Mesendoderm (in vitro differentiated cells): ENCODE results near the gene MCF2L2.

Experiments
- DNase-seq: peaks from one replicate; pipeline ENCODE4 v3.0.0; 2013
- H2AK5ac ChIP-seq: 2 replicates; pipeline ENCODE4 v1.6.1; 2013; ENCODE audit warnings: low read length, inconsistent platforms
- H2BK120ac ChIP-seq: 2 replicates; pipeline ENCODE4 v1.6.1; 2013; ENCODE audit warnings: low read depth, mild to moderate bottlenecking, low read length, moderate library complexity, mixed read lengths
- H2BK15ac ChIP-seq: replicated peaks from 2 replicates; pipeline ENCODE4 v1.6.1; 2013; ENCODE audit warnings: low read depth, mild to moderate bottlenecking, moderate library complexity
- H2BK5ac ChIP-seq: 2 replicates; pipeline ENCODE4 v1.6.1; 2013; ENCODE audit warnings: low read length, inconsistent platforms
- H3K18ac ChIP-seq: 2 replicates; pipeline ENCODE4 v1.6.1; 2013; ENCODE audit warnings: mild to moderate bottlenecking, low read length, mixed read lengths
- H3K23ac ChIP-seq: one replicate; pipeline ENCODE4 v1.6.1; 2013; ENCODE audit warnings: low read length
- H3K27ac ChIP-seq: 2 replicates; pipeline ENCODE4 v1.5.1; 2013; ENCODE audit warnings: low read depth, mild to moderate bottlenecking, inconsistent platforms, low read length, moderate library complexity
- H3K27me3 ChIP-seq: 2 replicates; pipeline ENCODE4 v1.6.1; 2013; ENCODE audit warnings: low read length, control low read depth, mild to moderate bottlenecking, inconsistent platforms; ENCODE audit not compliant: insufficient read depth, poor library complexity
- H3K36me3 ChIP-seq: 2 replicates; pipeline ENCODE4 v1.6.1; 2013; ENCODE audit warnings: low read length, inconsistent platforms; ENCODE audit not compliant: control insufficient read depth, insufficient read depth
- H3K4ac ChIP-seq: one replicate; pipeline ENCODE4 v1.6.1; 2013; ENCODE audit warnings: low read depth, mild to moderate bottlenecking, low read length, moderate library complexity
- H3K4me1 ChIP-seq: 2 replicates; pipeline ENCODE4 v1.6.1; 2013; ENCODE audit warnings: low read depth, low read length, inconsistent platforms; ENCODE audit not compliant: control insufficient read depth
- H3K4me2 ChIP-seq: 2 replicates; pipeline ENCODE4 v1.6.1; 2013; ENCODE audit warnings: low read length
- H3K4me3 ChIP-seq: 2 replicates; pipeline ENCODE4 v1.5.1; 2013; ENCODE audit warnings: mild to moderate bottlenecking, low read length
- H3K56ac ChIP-seq: one replicate; pipeline ENCODE4 v1.6.1; 2013; ENCODE audit warnings: low read length
- H3K79me1 ChIP-seq: 2 replicates; pipeline ENCODE4 v1.6.1; 2013; ENCODE audit warnings: low read length, inconsistent platforms
- H3K79me2 ChIP-seq: 2 replicates; pipeline ENCODE4 v1.6.1; 2013; ENCODE audit warnings: mild to moderate bottlenecking, low read length; ENCODE audit not compliant: control insufficient read depth, insufficient read depth
- H3K9ac ChIP-seq: 2 replicates; pipeline ENCODE4 v1.6.1; 2013; ENCODE audit warnings: low read length, inconsistent platforms
- H4K5ac ChIP-seq: one replicate; pipeline ENCODE4 v1.6.1; 2013; ENCODE audit warnings: low read length
- H4K8ac ChIP-seq: one replicate; pipeline ENCODE4 v1.6.1; 2013; ENCODE audit warnings: low read depth, mild to moderate bottlenecking, control low read depth, low read length, moderate library complexity
- WGBS: extraction: QIAGEN DNeasy Blood & Tissue Kit; methylation state at CpG from one replicate; pipeline ENCODE4 v1.1.7; 2013; ENCODE audit warnings: low lambda C conversion rate, missing lambda C conversion rate; ENCODE audit not compliant: insufficient coverage; ENCODE audit errors: extremely low coverage; 5-methylcytosine and 5-hydroxymethylcytosine counted together

Gene MCF2L2

DNA sequence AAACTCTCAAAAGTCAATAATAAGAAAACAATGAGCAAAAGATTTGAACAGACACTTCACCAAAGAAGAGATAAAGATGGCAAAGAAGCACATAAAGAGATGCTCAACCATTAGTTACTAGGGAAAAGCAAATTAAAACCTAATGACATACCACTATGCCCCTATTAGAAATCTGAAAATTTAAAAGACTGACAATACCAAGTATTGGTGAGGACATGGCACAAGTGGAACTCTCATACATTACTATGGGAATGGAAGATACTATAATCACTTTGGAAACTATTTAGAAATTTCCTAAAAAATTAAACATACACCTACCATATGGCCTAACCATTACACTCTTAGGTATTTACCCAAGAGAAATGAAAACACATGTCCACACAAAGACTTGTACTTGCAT lies 230.7 kb downstream of the MCF2L2 start:
- H3K4ac ChIP-seq, result no peak overlapping the region
- DNase-seq, result no peak

DNA sequence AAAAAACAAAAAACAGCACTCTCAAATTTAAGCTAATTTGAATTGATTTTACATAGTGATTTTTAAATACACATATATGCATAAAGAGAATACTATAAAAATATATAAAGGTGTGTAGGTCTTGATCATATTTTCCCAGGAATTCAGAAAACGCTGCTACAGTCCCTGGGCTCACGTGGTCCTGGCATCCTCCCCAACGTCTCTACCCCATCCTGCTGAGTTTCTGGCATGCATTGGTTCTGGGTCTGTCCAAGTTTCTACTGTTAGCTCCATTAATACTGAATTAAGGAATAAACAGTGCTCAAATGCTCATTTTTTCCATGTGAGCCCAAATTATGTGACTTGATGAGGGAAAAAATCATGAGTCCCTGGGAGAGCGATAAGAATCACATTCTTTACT lies 233.2 kb downstream of the MCF2L2 start:
- Histone ChIP-seq H3K4me1 (peaks cover 2% of the 10 kb centered on the region), H3K27me3 (no peaks in the 10 kb centered on the region), H2BK120ac (no peak overlapping the region), H3K4ac (no peak overlapping the region), H3K56ac (no peak overlapping the region), H3K4me2 (no peak overlapping the region), H3K4me3 (no peak overlapping the region), H3K79me2 (no peaks in the 10 kb centered on the region), H2AK5ac (no peak overlapping the region), H3K9ac (no peak overlapping the region), H4K5ac (no peak overlapping the region), H4K8ac (no peak overlapping the region), H3K27ac (no peak overlapping the region), H3K18ac (no peak overlapping the region), H2BK15ac (no peak overlapping the region), H3K79me1 (no peaks in the 10 kb centered on the region), H3K36me3 (no peaks in the 10 kb centered on the region), H2BK5ac (no peak overlapping the region), H3K23ac (no peak overlapping the region)
- WGBS, result no CpG with 5 or more reads among the region's 4 CpGs
- no peak for DNase-seq

More for the DNA sequence above, 230.7 kb downstream of the MCF2L2 start:
- peaks cover 2% of the 10 kb centered on the region for H3K4me1 ChIP-seq
- no peak overlapping the region for H3K4me3 ChIP-seq
- H2BK15ac ChIP-seq, result no peak overlapping the region
- no peak overlapping the region for H3K56ac ChIP-seq
- H3K23ac ChIP-seq, result no peak overlapping the region
- no peak overlapping the region for H4K5ac ChIP-seq
- no peak overlapping the region for H2BK5ac ChIP-seq
- no peaks in the 10 kb centered on the region for H3K79me2 ChIP-seq
- no peak overlapping the region for H4K8ac ChIP-seq
- no peaks in the 10 kb centered on the region for H3K36me3 ChIP-seq
- H3K9ac ChIP-seq, result no peak overlapping the region
- H2AK5ac ChIP-seq, result no peak overlapping the region
- no peak overlapping the region for H3K4me2 ChIP-seq
- H3K27me3 ChIP-seq, result no peaks in the 10 kb centered on the region
- H3K27ac ChIP-seq, result no peak overlapping the region
- no peaks in the 10 kb centered on the region for H3K79me1 ChIP-seq
- H2BK120ac ChIP-seq, result no peak overlapping the region
- no peak overlapping the region for H3K18ac ChIP-seq

- no peak overlapping the region for H3K56ac ChIP-seq
- no peak for DNase-seq
Measured at GRCh38 chr3:183193762-183194689, 234.4 kb downstream of the MCF2L2 start.

DNA sequence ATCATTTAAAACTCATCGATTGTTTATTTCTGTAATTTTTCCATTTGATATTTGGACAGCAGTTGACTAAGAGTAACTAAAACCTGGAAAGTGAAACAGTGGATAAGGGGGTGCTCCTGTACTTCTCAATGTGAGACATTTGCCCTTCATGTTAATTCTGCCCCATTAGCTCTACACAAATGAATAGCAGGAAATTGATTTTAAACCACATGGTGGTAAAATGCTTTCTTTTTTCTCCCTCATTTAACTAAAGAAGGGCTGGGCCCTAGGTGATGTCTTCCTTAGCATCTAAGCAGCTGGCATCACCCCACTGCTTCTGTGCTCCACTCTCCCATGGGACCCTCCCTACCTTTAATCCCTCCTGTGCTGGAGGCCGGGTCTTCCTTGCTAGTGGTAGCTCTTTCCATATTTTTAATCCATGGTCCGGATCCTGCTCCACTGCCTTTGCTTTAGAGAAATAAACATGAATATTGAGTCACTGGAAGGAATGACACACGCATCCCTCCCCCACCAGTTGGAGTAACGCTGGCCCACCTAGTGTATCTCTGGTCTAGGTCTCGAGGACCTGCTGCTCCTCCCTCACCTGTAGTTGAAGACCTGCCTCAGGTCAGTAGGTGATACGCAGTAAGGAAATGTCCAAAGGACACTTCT lies 235.6 kb downstream of the MCF2L2 start:
- H3K4me1 ChIP-seq, result peaks cover 2% of the 10 kb centered on the region
- no peak overlapping the region for H2AK5ac ChIP-seq
- H2BK5ac ChIP-seq, result no peak overlapping the region
- H3K4me3 ChIP-seq, result no peak overlapping the region
- H3K27me3 ChIP-seq, result no peaks in the 10 kb centered on the region
- no peak overlapping the region for H3K56ac ChIP-seq
- H4K8ac ChIP-seq, result no peak overlapping the region
- H3K27ac ChIP-seq, result no peak overlapping the region
- H2BK15ac ChIP-seq, result no peak overlapping the region
- no peak overlapping the region for H3K4ac ChIP-seq
- H3K4me2 ChIP-seq, result no peak overlapping the region
- H3K36me3 ChIP-seq, result no peaks in the 10 kb centered on the region
- no peak overlapping the region for H3K23ac ChIP-seq
- no peaks in the 10 kb centered on the region for H3K79me1 ChIP-seq
- no peak overlapping the region for H4K5ac ChIP-seq
- no peak overlapping the region for H2BK120ac ChIP-seq
- no peak overlapping the region for H3K9ac ChIP-seq
- DNase-seq, result no peak
- no peaks in the 10 kb centered on the region for H3K79me2 ChIP-seq
- no peak overlapping the region for H3K18ac ChIP-seq
- WGBS, result no CpG with 5 or more reads among the region's 7 CpGs

More at GRCh38 chr3:183193762-183194689, 234.4 kb downstream of the MCF2L2 start:
- no peak overlapping the region for H2BK5ac ChIP-seq
- no peak overlapping the region for H2AK5ac ChIP-seq
- no peak overlapping the region for H2BK15ac ChIP-seq
- H3K18ac ChIP-seq, result no peak overlapping the region
- H3K4me2 ChIP-seq, result no peak overlapping the region
- H3K23ac ChIP-seq, result no peak overlapping the region
- H3K9ac ChIP-seq, result no peak overlapping the region
- H2BK120ac ChIP-seq, result no peak overlapping the region
- H3K4me3 ChIP-seq, result no peak overlapping the region
- H4K5ac ChIP-seq, result no peak overlapping the region
- H3K27me3 ChIP-seq, result no peaks in the 10 kb centered on the region
- no peaks in the 10 kb centered on the region for H3K79me1 ChIP-seq
- no peak overlapping the region for H3K4ac ChIP-seq
- no peak overlapping the region for H4K8ac ChIP-seq
- no peaks in the 10 kb centered on the region for H3K79me2 ChIP-seq
- H3K4me1 ChIP-seq, result peaks cover 2% of the 10 kb centered on the region
- no peaks in the 10 kb centered on the region for H3K36me3 ChIP-seq
- WGBS, result no CpG with 5 or more reads among the region's 10 CpGs
- no peak overlapping the region for H3K27ac ChIP-seq

DNA sequence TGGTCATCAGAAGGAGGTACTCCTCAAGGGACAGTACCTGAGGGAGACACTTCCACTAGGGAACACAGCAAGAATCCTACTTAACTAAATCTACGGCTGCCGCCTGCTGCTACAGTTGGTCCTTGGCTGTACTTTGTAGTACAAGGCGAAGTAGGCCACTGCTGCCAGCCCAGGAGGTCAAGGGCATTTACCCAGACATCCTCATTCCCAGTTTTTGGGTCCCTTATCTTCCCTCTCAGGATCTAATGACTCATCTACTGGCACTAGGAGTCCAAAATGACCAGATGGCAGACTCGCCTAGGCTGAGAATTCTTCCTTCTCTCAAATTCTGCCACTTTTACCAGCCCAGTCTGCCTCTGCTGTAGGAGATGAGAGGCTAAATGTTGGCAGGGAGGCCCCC lies 238.8 kb downstream of the MCF2L2 start:
- WGBS, result no CpG with 5 or more reads among the region's 4 CpGs

More for the DNA sequence above, 238.8 kb downstream of the MCF2L2 start:
- no peak overlapping the region for H2BK120ac ChIP-seq
- no peaks in the 10 kb centered on the region for H3K79me1 ChIP-seq
- no peak overlapping the region for H3K23ac ChIP-seq
- no peak overlapping the region for H2AK5ac ChIP-seq
- no peaks in the 10 kb centered on the region for H3K36me3 ChIP-seq
- H3K4me2 ChIP-seq, result no peak overlapping the region
- no peak overlapping the region for H3K4me3 ChIP-seq
- no peak overlapping the region for H3K9ac ChIP-seq
- H3K27me3 ChIP-seq, result no peaks in the 10 kb centered on the region
- DNase-seq, result no peak
- H3K4ac ChIP-seq, result no peak overlapping the region
- H4K5ac ChIP-seq, result no peak overlapping the region
- no peak overlapping the region for H4K8ac ChIP-seq
- H3K56ac ChIP-seq, result peak overlapping the region; percentile 59
- no peak overlapping the region for H2BK5ac ChIP-seq
- no peak overlapping the region for H2BK15ac ChIP-seq
- no peaks in the 10 kb centered on the region for H3K4me1 ChIP-seq
- H3K27ac ChIP-seq, result no peak overlapping the region
- H3K18ac ChIP-seq, result no peak overlapping the region
- H3K79me2 ChIP-seq, result no peaks in the 10 kb centered on the region
